ENCODE data around the gene GARIN5A.

Gene GARIN5A

GRCh38 chr19:50501568-50502475, 25.2 kb upstream of the GARIN5A start:
- DNase-seq = no peak

GRCh38 chr19:50501186-50501567, 24.5 kb upstream of the GARIN5A start:
- no CpG with 5 or more reads among the region's 12 CpGs for WGBS (ENCODE audit: extremely low coverage, insufficient coverage, low lambda C conversion rate)
- Histone ChIP-seq H3K4me2 (ENCODE audit: low read length) (no peak overlapping the region), H3K4me3 (ENCODE audit: low read length) (no peak overlapping the region), H3K9ac (ENCODE audit: low read length) (no peak overlapping the region), H4K5ac (ENCODE audit: low read length) (no peak overlapping the region), H3K79me1 (ENCODE audit: low read length) (no peaks in the 10 kb centered on the region), H3K23ac (ENCODE audit: low read length) (no peak overlapping the region), H3K18ac (ENCODE audit: low read length) (no peak overlapping the region), H4K8ac (ENCODE audit: low read depth, low read length) (no peak overlapping the region), H3K79me2 (ENCODE audit: control insufficient read depth, insufficient read depth, low read length) (no peaks in the 10 kb centered on the region), H3K36me3 (ENCODE audit: control insufficient read depth, insufficient read depth, low read length) (no peaks in the 10 kb centered on the region), H3K27ac (ENCODE audit: low read depth, low read length) (no peak overlapping the region), H2BK5ac (ENCODE audit: low read length) (no peak overlapping the region), H3K27me3 (ENCODE audit: insufficient read depth, low read length, poor library complexity) (no peaks in the 10 kb centered on the region), H3K4me1 (ENCODE audit: control insufficient read depth, low read depth, low read length) (no peaks in the 10 kb centered on the region), H2BK120ac (ENCODE audit: low read depth, low read length) (no peak overlapping the region), H3K56ac (ENCODE audit: low read length) (peak overlapping the region; percentile 15), H2BK15ac (replicated peaks; ENCODE audit: low read depth) (no peak overlapping the region), H2AK5ac (ENCODE audit: low read length) (no peak overlapping the region), H3K4ac (ENCODE audit: low read depth, low read length) (no peak overlapping the region)
- DNase-seq = no peak

More at GRCh38 chr19:50501568-50502475, 25.2 kb upstream of the GARIN5A start:
- Histone ChIP-seq H3K4me2 (ENCODE audit: low read length) (no peak overlapping the region), H3K27ac (ENCODE audit: low read depth, low read length) (no peak overlapping the region), H4K5ac (ENCODE audit: low read length) (no peak overlapping the region), H3K79me2 (ENCODE audit: control insufficient read depth, insufficient read depth, low read length) (no peaks in the 10 kb centered on the region), H3K27me3 (ENCODE audit: insufficient read depth, low read length, poor library complexity) (no peaks in the 10 kb centered on the region), H3K4me3 (ENCODE audit: low read length) (no peak overlapping the region), H2BK15ac (replicated peaks; ENCODE audit: low read depth) (no peak overlapping the region), H3K18ac (ENCODE audit: low read length) (no peak overlapping the region), H3K4ac (ENCODE audit: low read depth, low read length) (no peak overlapping the region), H2BK5ac (ENCODE audit: low read length) (no peak overlapping the region), H3K23ac (ENCODE audit: low read length) (no peak overlapping the region), H3K9ac (ENCODE audit: low read length) (no peak overlapping the region), H3K56ac (ENCODE audit: low read length) (peak overlapping the region; percentile 15), H4K8ac (ENCODE audit: low read depth, low read length) (no peak overlapping the region), H2AK5ac (ENCODE audit: low read length) (no peak overlapping the region), H3K4me1 (ENCODE audit: control insufficient read depth, low read depth, low read length) (no peaks in the 10 kb centered on the region), H2BK120ac (ENCODE audit: low read depth, low read length) (no peak overlapping the region), H3K79me1 (ENCODE audit: low read length) (no peaks in the 10 kb centered on the region), H3K36me3 (ENCODE audit: control insufficient read depth, insufficient read depth, low read length) (no peaks in the 10 kb centered on the region)
- WGBS (ENCODE audit: extremely low coverage, insufficient coverage, low lambda C conversion rate) = no CpG with 5 or more reads among the region's 25 CpGs

- H3K79me2 ChIP-seq (ENCODE audit: control insufficient read depth, insufficient read depth, low read length) = no peaks in the 10 kb centered on the region
- H3K4ac ChIP-seq (ENCODE audit: low read depth, low read length) = no peak overlapping the region
- peak overlapping the region; percentile 49 for H3K56ac ChIP-seq (ENCODE audit: low read length)
- no peak for DNase-seq
- no CpG with 5 or more reads among the region's 10 CpGs for WGBS (ENCODE audit: extremely low coverage, insufficient coverage, low lambda C conversion rate)
- H3K18ac ChIP-seq (ENCODE audit: low read length) = no peak overlapping the region
- H3K4me3 ChIP-seq (ENCODE audit: low read length) = no peak overlapping the region
- no peak overlapping the region for H3K4me2 ChIP-seq (ENCODE audit: low read length)
- H2BK120ac ChIP-seq (ENCODE audit: low read depth, low read length) = no peak overlapping the region
- no peaks in the 10 kb centered on the region for H3K4me1 ChIP-seq (ENCODE audit: control insufficient read depth, low read depth, low read length)
- H4K8ac ChIP-seq (ENCODE audit: low read depth, low read length) = no peak overlapping the region
- H3K27ac ChIP-seq (ENCODE audit: low read depth, low read length) = no peak overlapping the region
- H3K23ac ChIP-seq (ENCODE audit: low read length) = no peak overlapping the region
- H3K9ac ChIP-seq (ENCODE audit: low read length) = no peak overlapping the region
- no peaks in the 10 kb centered on the region for H3K36me3 ChIP-seq (ENCODE audit: control insufficient read depth, insufficient read depth, low read length)
- H2BK5ac ChIP-seq (ENCODE audit: low read length) = no peak overlapping the region
- no peak overlapping the region for H2AK5ac ChIP-seq (ENCODE audit: low read length)
- no peaks in the 10 kb centered on the region for H3K27me3 ChIP-seq (ENCODE audit: insufficient read depth, low read length, poor library complexity)
- no peak overlapping the region for H2BK15ac ChIP-seq (replicated peaks; ENCODE audit: low read depth)
- H3K79me1 ChIP-seq (ENCODE audit: low read length) = no peaks in the 10 kb centered on the region
- no peak overlapping the region for H4K5ac ChIP-seq (ENCODE audit: low read length)
Observed at GRCh38 chr19:50500753-50501151, 24.1 kb upstream of the GARIN5A start.

- no peaks in the 10 kb centered on the region for H3K4me1 ChIP-seq (ENCODE audit: control insufficient read depth, low read depth, low read length)
- no peaks in the 10 kb centered on the region for H3K36me3 ChIP-seq (ENCODE audit: control insufficient read depth, insufficient read depth, low read length)
- no peaks in the 10 kb centered on the region for H3K27me3 ChIP-seq (ENCODE audit: insufficient read depth, low read length, poor library complexity)
- no peaks in the 10 kb centered on the region for H3K79me1 ChIP-seq (ENCODE audit: low read length)
- no peak overlapping the region for H3K4me3 ChIP-seq (ENCODE audit: low read length)
- H4K8ac ChIP-seq (ENCODE audit: low read depth, low read length) = no peak overlapping the region
- no peak overlapping the region for H3K4me2 ChIP-seq (ENCODE audit: low read length)
- DNase-seq = peak; percentile 61
- no peak overlapping the region for H2BK120ac ChIP-seq (ENCODE audit: low read depth, low read length)
- no peak overlapping the region for H3K18ac ChIP-seq (ENCODE audit: low read length)
- no peak overlapping the region for H2BK15ac ChIP-seq (replicated peaks; ENCODE audit: low read depth)
- no peak overlapping the region for H3K23ac ChIP-seq (ENCODE audit: low read length)
- no peak overlapping the region for H4K5ac ChIP-seq (ENCODE audit: low read length)
- H3K27ac ChIP-seq (ENCODE audit: low read depth, low read length) = no peak overlapping the region
- H2AK5ac ChIP-seq (ENCODE audit: low read length) = no peak overlapping the region
- H3K56ac ChIP-seq (ENCODE audit: low read length) = no peak overlapping the region
- WGBS (ENCODE audit: extremely low coverage, insufficient coverage, low lambda C conversion rate) = no CpG with 5 or more reads among the region's 27 CpGs
- no peak overlapping the region for H2BK5ac ChIP-seq (ENCODE audit: low read length)
- no peak overlapping the region for H3K4ac ChIP-seq (ENCODE audit: low read depth, low read length)
- H3K79me2 ChIP-seq (ENCODE audit: control insufficient read depth, insufficient read depth, low read length) = no peaks in the 10 kb centered on the region
- H3K9ac ChIP-seq (ENCODE audit: low read length) = no peak overlapping the region
Observed at GRCh38 chr19:50500060-50500752, 23.6 kb upstream of the GARIN5A start.

GRCh38 chr19:50498219-50499056, 21.8 kb upstream of the GARIN5A start:
- Histone ChIP-seq H3K79me2 (ENCODE audit: control insufficient read depth, insufficient read depth, low read length) (no peaks in the 10 kb centered on the region), H3K4me1 (ENCODE audit: control insufficient read depth, low read depth, low read length) (no peaks in the 10 kb centered on the region), H3K79me1 (ENCODE audit: low read length) (no peaks in the 10 kb centered on the region), H2AK5ac (ENCODE audit: low read length) (no peak overlapping the region), H3K4me3 (ENCODE audit: low read length) (no peak overlapping the region), H3K36me3 (ENCODE audit: control insufficient read depth, insufficient read depth, low read length) (no peaks in the 10 kb centered on the region), H3K9ac (ENCODE audit: low read length) (no peak overlapping the region), H4K5ac (ENCODE audit: low read length) (no peak overlapping the region), H3K56ac (ENCODE audit: low read length) (no peak overlapping the region), H2BK5ac (ENCODE audit: low read length) (no peak overlapping the region), H3K27me3 (ENCODE audit: insufficient read depth, low read length, poor library complexity) (peaks cover 4% of the 10 kb centered on the region), H2BK15ac (replicated peaks; ENCODE audit: low read depth) (no peak overlapping the region), H3K27ac (ENCODE audit: low read depth, low read length) (no peak overlapping the region), H3K4me2 (ENCODE audit: low read length) (no peak overlapping the region), H3K4ac (ENCODE audit: low read depth, low read length) (no peak overlapping the region), H4K8ac (ENCODE audit: low read depth, low read length) (no peak overlapping the region), H3K23ac (ENCODE audit: low read length) (no peak overlapping the region), H2BK120ac (ENCODE audit: low read depth, low read length) (no peak overlapping the region), H3K18ac (ENCODE audit: low read length) (no peak overlapping the region)
- no CpG with 5 or more reads among the region's 11 CpGs for WGBS (ENCODE audit: extremely low coverage, insufficient coverage, low lambda C conversion rate)
- no peak for DNase-seq

All from mesendoderm (in vitro differentiated cells).